ENCODE measurements around the gene APOL2.

DNA sequence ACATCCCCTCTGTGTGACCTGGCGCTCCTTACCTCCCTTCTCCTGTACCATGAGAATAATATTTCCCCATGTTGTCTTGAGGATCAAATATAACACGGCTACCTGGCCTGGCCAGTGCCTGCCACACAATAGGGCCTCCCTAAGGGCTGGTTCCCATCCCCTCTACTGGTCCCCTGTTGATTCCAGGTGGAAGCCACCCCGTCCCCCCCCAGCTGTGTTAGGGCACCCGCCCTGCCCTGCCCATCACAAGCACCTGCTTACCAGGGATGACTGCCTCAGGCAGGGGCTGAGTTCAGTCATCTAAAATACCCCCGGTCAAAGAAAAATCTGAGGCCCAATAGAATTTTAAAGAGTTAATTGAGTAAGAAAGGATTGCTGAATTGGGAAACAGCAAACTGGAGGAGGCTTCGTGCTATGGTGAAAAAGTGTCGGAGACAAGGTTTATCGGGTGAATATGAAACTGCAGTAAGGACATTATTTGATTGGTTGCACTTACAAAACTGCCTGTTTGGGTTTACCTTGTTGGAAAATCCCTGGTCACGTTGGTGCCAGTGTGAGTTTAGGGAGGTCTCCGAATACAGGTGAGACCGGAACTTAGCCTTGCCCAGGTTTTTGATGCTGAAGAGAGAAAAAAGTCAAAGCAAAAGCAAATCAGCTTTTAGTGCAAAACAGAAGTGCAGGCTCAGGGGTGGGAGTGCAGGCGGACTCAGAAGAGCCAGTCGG is 18.8 kb upstream of the APOL2 start:
- TF ChIP-seq, protein P1, sequence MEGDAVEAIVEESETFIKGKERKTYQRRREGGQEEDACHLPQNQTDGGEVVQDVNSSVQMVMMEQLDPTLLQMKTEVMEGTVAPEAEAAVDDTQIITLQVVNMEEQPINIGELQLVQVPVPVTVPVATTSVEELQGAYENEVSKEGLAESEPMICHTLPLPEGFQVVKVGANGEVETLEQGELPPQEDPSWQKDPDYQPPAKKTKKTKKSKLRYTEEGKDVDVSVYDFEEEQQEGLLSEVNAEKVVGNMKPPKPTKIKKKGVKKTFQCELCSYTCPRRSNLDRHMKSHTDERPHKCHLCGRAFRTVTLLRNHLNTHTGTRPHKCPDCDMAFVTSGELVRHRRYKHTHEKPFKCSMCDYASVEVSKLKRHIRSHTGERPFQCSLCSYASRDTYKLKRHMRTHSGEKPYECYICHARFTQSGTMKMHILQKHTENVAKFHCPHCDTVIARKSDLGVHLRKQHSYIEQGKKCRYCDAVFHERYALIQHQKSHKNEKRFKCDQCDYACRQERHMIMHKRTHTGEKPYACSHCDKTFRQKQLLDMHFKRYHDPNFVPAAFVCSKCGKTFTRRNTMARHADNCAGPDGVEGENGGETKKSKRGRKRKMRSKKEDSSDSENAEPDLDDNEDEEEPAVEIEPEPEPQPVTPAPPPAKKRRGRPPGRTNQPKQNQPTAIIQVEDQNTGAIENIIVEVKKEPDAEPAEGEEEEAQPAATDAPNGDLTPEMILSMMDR (conservative IDR thresholded peaks at IDR 0.05; ENCODE audit: low read length): no peak
- no peak for TF ChIP-seq EZH2phosphoT487 (IDR thresholded peaks at IDR 0.05; ENCODE audit: borderline replicate concordance, low read depth, low read length)
